HL-60 (cell line): ENCODE results near the gene ERRFI1.
A peak's percentile ranks its signal among the peaks of the same experiment; 100 is the strongest.

Experiments
- DNase-seq, 2 experiments: peaks; one replicate each; pipeline ENCODE4 v3.0.0-alpha.2; 2010 to 2020; ENCODE audit warnings: low read depth in 1 of 2, low spot score in 1 of 2
- H3K27ac ChIP-seq: fragments of 250-450 bp; sonication (Bioruptor Pico); replicated peaks from 2 replicates; pipeline ENCODE4 v1.5.1; 2020; ENCODE audit warnings: mild to moderate bottlenecking, moderate library complexity
- H3K27me3 ChIP-seq: fragments of 250-450 bp; sonication (Bioruptor Pico); 2 replicates; pipeline ENCODE4 v1.5.1; 2021; ENCODE audit warnings: mild to moderate bottlenecking, moderate library complexity; ENCODE audit not compliant: insufficient read depth, poor library complexity, severe bottlenecking
- H3K4me3 ChIP-seq: replicated peaks from 2 replicates; pipeline ENCODE4 v1.5.1; 2011; ENCODE audit warnings: mild to moderate bottlenecking, control low read depth, low read length; ENCODE audit not compliant: insufficient read depth
- CTCF ChIP-seq: IDR thresholded peaks from one replicate; pipeline ENCODE4 v1.5.1; 2011; ENCODE audit warnings: low read length, control low read depth, inconsistent platforms; ENCODE audit not compliant: insufficient read depth
- GABPA ChIP-seq: IDR thresholded peaks from 2 replicates; pipeline ENCODE4 v1.6.1; 2012; ENCODE audit warnings: low read depth
- POLR2AphosphoS5 ChIP-seq: IDR thresholded peaks from 2 replicates; pipeline ENCODE4 v1.6.1; 2012; ENCODE audit warnings: low read depth
- REST ChIP-seq: IDR thresholded peaks from 2 replicates; pipeline ENCODE4 v1.6.1; 2012; ENCODE audit warnings: low read depth; ENCODE audit not compliant: insufficient replicate concordance
- SPI1 ChIP-seq: IDR thresholded peaks from 2 replicates; pipeline ENCODE4 v1.6.1; 2012; ENCODE audit warnings: low read depth, mild to moderate bottlenecking, borderline replicate concordance

The ERRFI1 gene

GRCh38 chr1:8047686-8048445 lies 21.8 kb upstream of the ERRFI1 start:
- no peak overlapping the region for H3K27ac ChIP-seq
- H3K4me3 ChIP-seq: no peak overlapping the region
- TF ChIP-seq REST: no peak
- no peak for TF ChIP-seq GABPA
- TF ChIP-seq CTCF: no peak
- no peak for TF ChIP-seq POLR2AphosphoS5
- TF ChIP-seq SPI1: no peak
- no peak for DNase-seq
- no peaks in the 10 kb centered on the region for H3K27me3 ChIP-seq

- Histone ChIP-seq H3K27ac (no peak overlapping the region), H3K4me3 (no peak overlapping the region)
- DNase-seq: peak in 1 of 2 experiments; percentile 33
Observed at GRCh38 chr1:8047112-8047511, 21.0 kb upstream of the ERRFI1 start.

More at GRCh38 chr1:8047112-8047511, 21.0 kb upstream of the ERRFI1 start:
- TF ChIP-seq POLR2AphosphoS5: no peak
- TF ChIP-seq CTCF: no peak
- TF ChIP-seq SPI1: no peak
- no peak for TF ChIP-seq REST
- no peaks in the 10 kb centered on the region for H3K27me3 ChIP-seq
